Forelimb muscle (tissue), 1 donor: Measurements from ENCODE around the gene INTS11. TPM values are rescaled to one million over a fixed set of nuclear protein-coding genes. Genes with fewer than 3 reads are reported as not detected.

Source experiments
- DNase-seq: peaks from one replicate; pipeline ENCODE4 v3.0.0-alpha.2; 2013; ENCODE audit warnings: low read depth
- polyA plus RNA-seq: library from polyadenylated mRNA; unstranded; fragments of 120-200 nt; gene quantifications from one replicate; pipeline ENCODE4 v1.2.1, GENCODE V29; 2013; ENCODE audit not compliant: insufficient read length

The INTS11 gene
- polyA plus RNA-seq, 1 donor: 74.9 TPM

DNA sequence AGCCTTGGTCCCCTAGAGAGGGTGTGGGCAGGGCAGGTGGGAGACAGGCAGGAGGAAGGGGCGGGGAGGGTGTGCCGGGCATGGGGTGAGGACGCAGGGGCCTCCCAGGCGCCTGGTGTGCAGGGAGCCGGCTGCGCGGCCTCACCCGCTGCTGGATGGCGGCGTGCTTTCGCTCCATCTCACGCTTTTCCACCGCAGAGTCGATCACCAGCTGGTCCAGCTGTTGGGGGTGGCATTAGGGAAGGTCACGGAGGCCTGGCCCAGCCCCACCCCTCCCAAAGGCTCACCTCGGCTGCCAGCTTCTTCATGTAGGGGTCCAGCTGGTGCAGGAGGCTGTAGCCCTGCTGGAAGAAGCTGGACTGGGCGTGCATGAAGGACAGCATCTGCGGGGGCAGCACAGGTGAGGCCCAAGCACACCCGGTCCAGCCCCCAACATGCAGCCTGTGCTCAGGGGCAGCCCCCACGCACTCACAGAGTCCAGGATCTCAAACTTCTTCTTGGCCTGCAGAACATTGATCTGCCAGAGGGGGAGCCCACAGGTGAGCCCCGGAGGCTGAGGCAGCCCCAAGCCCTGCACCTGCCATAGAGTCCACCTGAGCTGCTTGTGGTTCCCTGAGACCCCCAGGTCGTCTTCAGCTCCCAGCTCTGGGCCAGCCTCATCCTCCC lies 24.6 kb downstream of the INTS11 start:
- no peak for DNase-seq

DNA sequence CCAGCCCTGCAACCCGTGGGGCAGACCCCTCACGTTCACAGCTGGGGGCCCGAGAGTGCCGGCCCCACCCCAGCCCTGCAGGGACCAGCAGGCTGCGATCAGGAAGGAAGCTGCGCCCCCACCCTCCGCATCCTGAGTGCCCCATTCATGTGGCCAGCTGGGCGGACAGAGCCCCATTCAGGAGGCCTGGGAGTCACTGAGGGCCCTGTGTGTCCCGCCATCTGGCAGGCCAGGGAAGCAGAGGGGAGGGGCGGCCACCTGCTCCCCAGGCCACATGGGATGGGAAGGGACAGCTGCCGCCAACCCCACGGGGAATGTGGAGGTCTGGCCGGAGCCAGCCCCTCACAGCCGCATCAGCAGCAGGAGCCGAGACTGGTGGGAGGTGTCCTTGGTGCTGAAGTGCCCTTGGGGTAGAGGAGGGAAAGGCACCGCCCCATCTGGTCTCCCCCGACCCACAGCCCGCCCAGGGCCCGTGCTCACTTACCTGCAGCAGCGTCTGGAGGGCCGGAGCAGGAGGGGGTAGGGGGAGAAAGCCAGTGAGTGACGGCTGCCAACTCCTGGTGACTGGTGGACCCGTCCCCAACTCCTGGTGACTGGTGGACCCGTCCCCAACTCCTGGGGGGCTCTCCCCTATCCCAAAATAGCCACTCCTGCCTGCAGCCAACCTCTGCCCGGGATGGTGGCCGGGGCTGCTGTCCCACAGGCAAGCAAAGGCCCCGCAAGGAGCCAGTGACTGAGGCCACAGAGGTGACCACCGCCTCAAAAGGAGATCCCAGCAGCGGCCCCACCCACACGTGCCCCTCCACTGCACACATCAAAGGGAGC lies 25.4 kb downstream of the INTS11 start:
- no peak for DNase-seq

DNA sequence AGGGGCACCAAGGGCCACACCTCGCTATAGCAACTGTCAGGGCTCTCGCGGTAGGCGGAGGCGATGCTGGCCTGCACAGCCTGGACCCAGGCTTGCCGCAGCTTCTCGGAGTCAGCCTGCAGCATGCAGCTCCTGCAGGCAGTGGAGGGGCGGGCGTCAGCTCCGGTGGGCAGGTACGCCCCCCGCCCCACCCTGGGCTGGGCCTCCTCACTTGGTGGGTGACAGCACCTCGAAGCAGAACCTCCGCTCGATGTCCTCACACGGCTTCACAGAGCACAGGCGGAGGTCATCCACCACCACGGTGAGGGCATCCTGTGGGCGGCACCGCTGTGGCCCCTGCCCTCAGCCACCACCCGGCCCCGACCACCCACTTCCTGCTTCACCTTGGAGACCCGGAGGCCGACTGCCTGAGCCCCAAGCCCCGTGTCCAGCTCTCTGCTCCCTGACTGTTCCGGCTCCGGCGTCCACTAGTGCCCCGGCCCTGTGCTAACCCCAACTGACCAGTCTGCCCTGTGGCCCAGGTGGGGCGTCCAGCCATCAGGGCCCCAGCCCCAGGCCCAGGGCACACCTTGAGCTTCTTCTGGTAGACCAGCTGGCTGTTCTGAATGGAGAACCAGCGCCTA lies 26.5 kb downstream of the INTS11 start:
- no peak for DNase-seq

DNA sequence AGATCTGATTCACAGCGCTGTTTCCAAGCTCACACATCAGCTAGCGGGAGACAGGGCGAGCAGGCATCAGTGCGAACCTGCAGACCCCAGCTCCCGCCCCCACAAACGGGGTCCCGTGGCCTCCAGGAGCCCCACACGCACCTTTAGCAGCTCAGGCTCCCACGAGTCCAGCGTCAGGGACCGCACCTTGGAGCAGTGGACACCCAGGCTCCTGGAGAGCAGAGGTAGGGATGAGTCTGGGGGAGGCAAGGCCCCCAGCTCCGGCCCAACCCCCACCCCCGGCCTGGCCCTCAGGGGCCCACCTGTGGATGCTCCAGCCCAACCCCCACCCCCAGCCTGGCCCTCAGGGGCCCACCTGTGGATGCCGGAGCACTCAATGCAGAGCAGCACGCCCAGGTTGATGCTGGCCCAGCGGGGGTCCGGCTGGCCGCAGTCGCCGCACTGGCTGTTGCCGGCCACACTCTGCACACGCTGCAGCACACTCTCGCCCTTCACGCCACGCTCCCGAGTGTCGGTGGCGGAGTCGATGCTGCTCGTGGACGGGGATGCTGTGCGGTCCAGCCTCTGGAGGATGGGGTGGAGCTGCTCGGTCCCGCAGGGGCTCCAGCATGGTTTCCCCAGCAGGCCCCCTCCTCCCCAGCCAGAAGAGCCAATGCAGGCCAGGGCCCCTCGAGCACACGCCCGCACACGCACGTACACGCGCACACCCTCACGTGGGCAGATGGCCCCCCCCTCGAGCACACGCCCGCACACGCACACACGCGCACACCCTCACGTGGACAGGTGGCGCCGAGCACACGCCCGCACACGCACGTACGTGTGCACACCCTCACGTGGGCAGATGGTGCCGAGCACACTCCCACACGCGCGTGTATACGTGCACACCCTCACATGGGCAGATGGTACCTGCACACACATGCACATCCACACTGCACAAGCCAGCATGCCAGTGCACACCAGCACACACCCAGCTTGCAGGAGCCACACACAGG lies 28.1 kb downstream of the INTS11 start:
- no peak for DNase-seq

DNA sequence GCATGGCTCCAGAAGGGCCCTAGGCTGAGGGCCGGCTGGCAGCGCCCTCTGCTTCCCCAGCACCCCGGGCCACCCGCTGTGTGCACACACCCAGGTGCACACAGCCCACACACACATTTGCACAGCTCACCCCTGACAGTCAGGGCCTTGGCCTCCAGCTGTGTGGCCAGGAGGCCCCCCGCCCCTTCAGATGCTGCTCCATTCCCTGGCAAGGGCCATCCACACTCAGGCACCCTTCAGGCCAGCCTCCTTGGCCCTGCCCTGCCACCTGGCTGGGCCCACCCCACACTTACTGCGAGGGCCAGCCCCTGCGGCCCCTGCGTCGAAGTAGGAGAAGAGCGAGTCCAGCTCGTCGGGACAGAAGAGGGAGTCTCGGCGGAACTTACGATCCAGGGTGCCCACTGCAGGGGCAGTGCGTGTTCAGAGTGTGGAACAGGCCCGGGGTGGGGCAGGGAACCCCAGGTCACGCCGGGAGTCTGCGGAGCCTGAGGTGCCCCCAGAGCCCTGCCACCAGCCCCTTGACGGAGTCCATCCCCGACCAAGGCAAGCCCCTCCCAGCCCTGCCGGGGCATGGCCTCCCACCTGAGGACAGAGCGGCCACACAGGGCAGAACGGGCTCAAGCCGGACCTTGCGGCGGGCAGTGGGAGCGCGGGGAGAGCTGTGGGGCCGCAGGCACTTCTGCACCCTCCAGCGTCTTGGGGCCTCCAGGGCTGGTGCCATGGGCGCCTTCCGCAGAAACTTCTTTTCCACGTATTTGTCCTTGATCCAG lies 29.1 kb downstream of the INTS11 start:
- no peak for DNase-seq

DNA sequence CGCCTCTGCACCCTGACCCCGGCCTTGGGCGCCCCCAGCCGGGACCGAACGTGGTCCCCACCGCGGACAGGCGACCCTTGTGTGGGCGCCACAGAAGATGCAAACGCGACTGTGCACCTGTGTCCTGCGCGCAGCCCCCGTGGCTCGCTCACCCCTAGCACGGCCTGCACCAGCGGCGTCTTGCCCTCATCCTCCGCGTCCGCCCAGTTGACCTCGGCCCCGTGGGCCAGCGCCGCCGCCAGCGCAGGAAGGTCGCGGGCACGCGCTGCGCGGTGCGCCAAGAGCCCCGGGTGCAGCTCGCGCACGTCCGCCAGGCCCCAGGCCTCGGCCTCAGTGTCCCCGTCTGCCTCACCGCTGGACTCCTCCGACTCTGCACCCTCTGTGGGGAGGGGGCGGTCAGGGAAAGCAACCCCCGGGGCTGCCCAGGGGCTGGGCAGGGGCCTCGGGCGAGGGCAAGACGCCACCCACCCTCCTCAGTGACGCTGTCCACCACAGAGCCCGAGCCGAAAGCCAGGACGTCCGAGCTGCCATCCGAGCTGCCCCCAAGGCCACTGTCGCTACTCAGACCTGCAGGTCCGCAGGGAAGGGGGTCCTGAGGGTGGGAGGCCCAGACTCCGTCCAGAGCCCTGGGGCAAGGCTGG lies 30.1 kb downstream of the INTS11 start:
- DNase-seq: no peak

DNA sequence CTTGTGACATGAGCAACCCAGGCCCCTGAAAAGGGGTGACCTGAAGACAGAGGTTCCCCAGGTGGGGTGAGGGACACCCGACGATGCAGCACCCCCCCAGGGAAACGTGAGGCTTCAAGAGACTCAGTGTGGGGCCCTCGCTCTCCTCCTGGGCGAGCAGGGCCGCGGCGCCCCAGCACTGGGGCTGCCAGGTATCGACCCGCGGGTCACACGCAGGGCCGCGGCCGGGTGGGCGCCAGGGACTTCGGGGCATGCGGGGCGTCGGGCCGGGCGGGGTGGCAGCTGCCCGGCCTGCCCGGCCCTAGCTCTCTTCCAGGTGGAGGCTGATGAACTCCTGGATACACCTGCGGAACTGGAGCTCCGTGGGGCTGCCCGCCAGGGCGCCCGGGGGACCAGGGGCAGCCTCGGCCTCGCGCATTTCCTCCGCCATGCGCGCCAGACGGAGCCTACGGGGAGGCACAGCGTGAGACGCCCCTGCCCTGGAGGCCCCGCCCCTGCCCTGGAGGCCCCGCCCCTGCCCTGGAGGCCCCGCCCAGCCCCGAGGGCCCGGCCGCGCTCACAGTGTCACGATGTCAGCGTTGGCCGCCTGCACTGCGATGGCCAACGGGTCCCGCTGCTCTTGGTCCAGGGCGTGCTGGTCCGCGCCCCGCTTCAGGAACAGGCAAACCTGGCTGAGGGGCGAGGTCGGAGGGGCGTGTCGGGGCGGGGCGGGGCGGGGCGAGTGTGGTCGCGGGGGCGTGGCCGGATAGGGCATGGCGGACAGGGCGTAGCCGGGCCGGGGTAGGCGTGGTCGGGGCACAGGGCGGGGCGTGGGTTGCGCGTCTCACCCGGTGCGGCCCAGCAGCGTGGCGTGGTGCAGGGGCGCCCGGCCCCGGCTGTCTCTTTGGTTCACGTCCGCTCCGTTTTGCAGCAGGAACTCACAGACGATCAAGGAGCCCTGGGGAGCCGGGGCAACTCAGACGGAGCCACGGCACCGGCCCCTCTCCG lies 30.9 kb downstream of the INTS11 start:
- DNase-seq: no peak

DNA sequence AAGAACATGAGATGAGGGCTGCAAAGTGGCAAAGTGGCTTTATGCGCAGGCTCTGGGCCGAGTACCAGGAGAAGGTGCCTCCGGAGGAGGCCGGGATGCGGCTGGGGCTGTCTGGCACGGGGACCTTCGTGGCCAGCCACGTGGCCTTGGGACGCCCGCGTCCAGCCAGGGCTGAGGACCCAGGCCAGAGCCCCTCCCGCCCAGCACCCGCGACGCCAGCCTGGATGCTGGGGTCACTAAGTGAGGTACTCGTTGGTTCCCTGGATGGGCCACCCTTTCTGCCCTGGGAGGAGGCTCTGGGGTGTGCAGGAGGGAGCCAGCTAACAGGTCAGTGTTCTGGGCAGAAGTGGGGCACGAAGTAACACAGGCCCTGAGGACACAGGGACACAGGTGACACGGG lies 31.6 kb downstream of the INTS11 start:
- no peak for DNase-seq

DNA sequence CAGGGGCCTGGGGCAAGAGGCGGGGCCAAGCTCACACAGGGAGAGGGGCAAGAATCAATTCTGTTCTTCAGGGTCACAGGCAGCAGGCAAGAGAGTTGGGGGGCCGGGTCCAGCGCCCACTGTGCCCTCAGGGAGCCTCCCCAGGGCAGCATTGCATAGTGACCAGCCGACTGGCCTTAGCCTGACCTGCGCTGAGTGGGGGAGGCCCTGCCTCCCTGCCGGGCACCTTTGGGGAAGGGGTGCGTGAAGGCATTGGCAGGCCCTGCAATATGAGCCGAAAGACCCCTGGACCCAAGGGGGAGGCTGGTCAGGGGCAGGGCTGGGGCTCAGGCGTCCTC lies 32.0 kb downstream of the INTS11 start:
- DNase-seq: no peak

DNA sequence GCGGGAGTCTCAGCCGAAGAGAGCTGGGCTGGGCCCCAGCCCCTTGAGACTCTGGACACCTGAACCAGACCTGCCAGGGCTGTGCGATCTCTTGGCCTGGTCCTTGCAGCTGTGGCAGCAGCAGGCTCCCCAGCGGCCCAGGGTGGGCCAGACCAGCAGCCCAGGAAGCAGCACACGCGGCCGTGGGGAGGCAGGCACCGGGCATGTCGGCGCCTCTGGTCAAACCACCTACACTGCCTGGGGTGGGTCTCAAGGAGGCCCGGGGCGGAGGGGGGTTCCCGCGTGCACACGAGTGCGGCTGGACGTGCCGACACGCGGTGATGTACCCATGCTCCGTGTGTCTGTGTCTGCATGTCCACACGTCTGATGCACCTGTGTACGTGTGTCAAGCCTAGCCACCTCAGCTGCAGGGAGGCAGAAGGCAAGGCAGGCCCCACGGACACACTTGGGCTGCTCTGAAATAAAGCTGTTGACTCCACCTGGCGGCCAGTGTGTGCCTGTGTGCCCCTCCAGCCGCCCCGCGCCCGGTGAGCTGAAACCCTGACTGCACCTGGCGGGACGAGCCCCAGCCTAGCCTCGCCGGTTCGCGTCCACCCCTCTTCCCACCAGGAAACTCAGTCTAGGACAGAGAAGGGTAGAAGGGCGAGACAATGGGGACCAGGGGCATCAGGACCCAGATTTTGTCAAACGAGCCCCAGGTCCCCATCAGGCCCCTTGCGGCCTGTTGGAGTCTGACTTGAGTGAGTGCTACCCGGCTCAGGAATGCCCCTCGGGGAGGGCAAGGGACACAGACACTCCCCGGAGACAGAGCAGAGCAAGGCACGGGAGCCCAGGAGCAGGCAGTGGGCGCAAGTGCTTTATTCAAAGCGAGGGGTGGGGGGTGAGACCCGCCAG lies 32.7 kb downstream of the INTS11 start:
- no peak for DNase-seq

DNA sequence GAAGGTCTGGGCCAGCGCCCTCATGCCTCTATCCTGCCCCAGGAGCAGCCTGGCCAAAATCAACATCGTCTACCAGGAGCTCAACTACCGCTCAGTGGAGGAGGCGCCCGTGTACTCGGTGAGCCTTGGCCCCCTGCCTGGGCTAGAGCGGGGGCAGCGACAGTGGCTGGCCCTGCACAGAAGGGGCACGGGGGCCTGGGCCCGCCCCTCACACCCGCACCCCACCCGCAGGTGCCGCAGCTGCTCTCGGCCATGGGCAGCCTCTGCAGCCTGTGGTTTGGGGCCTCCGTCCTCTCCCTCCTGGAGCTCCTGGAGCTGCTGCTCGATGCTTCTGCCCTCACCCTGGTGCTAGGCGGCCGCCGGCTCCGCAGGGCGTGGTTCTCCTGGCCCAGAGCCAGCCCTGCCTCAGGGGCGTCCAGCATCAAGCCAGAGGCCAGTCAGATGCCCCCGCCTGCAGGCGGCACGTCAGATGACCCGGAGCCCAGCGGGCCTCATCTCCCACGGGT lies 33.4 kb downstream of the INTS11 start:
- DNase-seq: no peak

DNA sequence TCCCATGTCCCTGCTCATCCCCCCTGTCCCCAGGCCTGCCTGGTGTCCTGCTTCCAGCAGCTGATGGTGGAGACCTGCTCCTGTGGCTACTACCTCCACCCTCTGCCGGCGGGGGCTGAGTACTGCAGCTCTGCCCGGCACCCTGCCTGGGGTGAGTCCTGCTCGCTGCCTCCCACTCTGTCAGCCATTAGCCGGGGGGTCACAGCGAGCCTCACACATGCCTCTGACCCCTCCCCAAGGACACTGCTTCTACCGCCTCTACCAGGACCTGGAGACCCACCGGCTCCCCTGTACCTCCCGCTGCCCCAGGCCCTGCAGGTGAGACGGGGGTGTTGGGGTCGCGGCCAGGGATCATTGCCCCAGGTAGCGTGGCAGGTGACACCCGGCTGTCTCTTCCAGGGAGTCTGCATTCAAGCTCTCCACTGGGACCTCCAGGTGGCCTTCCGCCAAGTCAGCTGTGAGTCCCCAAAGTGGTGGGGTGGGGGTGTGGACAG lies 34.2 kb downstream of the INTS11 start:
- no peak for DNase-seq

DNA sequence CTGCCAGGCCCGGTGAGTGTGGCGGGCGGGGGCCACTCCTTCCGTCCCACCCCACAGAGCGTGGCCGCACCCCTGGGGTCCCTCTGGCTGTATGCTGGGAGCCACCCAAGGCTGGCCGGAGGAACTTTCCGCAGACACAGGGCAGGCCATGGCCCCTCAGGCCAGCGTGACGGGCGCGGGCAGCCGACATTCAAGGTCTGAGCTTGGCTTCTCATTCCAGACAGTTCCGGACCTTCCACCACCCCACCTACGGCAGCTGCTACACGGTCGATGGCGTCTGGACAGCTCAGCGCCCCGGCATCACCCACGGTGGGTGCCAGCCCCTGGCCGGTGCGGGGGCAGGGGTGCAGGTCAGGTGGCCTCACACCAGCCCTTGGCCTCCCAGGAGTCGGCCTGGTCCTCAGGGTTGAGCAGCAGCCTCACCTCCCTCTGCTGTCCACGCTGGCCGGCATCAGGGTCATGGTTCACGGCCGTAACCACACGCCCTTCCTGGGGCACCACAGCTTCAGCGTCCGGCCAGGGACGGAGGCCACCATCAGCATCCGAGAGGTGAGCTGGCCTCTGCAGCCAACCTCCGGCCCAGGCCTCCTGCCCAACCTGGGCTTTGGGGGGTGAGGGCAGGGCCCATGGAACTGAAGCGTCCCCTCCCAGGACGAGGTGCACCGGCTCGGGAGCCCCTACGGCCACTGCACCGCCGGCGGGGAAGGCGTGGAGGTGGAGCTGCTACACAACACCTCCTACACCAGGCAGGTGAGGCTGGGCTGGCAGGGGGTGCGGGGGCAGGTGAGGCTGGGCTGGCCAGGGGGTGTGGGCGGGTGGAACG lies 37.0 kb downstream of the INTS11 start:
- no peak for DNase-seq

DNA sequence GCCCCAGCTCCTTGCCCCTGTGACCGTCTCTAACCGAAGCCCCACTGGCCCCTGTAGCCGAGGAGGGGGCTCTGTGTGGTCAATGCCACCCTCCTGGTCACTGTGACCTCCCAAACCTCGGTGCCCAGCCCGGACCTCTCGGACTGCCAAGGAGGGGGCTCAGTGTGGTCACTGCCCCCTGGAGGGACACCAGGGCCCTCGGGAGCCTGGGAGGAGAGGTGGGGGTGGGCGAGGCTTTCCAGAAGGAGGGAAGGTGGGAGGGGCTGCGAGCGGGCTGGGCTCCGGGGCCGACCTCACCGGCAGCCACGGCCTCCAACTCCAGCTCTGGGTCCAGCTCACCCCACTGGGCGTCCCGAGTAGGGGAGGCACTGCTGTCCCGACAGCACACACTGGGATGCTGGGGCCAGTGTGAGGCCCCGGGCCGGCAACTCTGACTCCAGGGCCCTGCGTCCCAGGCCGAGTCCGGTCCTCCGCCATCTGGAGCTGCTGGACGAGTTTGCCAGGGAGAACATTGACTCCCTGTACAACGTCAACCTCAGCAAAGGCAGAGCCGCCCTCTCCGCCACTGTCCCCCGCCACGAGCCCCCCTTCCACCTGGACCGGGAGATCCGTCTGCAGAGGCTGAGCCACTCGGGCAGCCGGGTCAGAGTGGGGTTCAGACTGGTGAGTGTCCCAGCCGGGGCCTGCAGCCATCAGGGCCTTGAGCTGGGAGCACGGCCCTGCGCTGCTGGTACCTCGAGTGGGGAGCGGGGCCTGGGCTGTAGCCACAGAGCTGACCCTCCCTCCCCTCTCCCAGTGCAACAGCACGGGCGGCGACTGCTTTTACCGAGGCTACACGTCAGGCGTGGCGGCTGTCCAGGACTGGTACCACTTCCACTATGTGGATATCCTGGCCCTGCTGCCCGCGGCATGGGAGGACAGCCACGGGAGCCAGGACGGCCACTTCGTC lies 37.9 kb downstream of the INTS11 start:
- no peak for DNase-seq

DNA sequence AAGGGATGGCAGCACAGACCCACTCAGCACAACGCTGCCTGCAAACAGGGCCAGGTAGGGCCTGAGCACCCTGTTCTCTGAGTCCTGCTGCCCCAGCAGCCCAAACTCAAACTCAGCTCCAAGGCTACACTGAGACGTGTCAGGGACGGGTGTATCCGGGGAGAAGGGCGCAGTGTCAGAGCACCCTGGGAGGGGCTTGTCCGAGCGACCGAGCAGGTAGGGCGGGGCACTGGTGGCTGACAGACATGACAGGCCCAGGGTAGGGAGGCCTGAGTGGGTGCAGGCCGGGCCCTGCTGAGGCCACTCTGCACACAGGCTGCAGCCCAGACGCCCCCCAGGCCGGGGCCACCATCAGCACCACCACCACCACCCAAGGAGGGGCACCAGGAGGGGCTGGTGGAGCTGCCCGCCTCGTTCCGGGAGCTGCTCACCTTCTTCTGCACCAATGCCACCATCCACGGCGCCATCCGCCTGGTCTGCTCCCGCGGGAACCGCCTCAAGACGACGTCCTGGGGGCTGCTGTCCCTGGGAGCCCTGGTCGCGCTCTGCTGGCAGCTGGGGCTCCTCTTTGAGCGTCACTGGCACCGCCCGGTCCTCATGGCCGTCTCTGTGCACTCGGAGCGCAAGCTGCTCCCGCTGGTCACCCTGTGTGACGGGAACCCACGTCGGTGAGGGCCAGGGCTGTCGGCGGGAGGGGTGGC lies 38.7 kb downstream of the INTS11 start:
- no peak for DNase-seq
